Fibroblast of lung (primary cell): ENCODE measurements around the gene C15orf61.

Experiments used
- EZH2 ChIP-seq: IDR thresholded peaks from 2 replicates; pipeline ENCODE4 v1.5.1; 2012; ENCODE audit warnings: low read length, control low read depth, mild to moderate bottlenecking; ENCODE audit errors: missing control alignments
- TF ChIP-seq, protein P1 (sequence below), 2 donors: IDR thresholded peaks in 1 of 2; conservative IDR thresholded peaks in 1 of 2; 1 replicate in 1 of 2; 2 replicates in 1 of 2; pipeline ENCODE4 v1.5.1; 2011 to 2012; ENCODE audit warnings: low read length in 2 of 2, control low read depth in 1 of 2, inconsistent platforms in 1 of 2, low read depth in 1 of 2, mild to moderate bottlenecking in 1 of 2

DNA sequence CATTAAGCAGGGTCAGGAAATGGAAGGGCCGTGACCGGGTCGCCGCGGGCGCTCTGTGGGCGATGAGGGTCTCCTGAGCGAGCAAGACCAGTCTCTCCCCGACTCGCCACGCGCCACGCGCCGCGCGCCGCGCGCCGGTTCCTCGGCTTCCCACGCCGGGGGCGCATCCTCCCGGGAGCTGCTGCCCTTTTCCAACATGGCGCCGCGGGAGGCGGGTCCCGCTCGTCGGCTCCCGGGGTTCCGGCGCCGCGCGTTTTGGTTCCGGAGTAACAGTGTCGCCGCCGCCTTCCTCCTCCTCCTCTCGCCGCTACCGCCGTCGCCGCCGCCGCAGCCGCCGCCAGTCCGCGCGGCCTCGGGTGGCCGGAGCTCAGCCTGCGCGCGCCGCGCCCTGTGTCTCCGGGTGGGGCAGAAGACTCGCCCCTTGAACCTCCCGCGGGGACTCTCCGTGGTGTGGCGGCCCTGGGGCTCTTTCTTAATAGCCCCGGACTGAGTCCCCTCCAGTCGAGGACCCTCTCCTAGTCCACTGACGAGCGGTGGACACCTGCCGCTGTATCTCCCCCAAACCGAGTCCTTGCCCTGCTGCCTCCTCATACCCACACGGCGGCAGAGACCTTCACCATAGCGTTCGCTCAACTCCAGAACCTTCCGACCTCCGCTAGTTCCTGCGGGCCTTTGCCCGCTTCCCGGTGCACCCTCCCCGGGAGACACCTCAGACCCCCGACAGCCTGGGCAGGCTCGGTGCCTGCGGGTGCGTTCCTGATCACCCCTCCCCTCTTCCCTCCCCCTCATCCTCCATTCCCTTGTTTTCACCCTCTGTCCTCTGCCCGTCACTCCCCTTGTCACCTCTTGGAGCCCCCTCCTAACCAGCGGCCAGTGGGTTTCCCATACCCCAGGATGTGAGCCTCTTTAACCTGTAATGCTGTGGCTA is 21.8 kb downstream of the C15orf61 start, which contains the start of gene MAP2K5:
- TF ChIP-seq, protein P1, sequence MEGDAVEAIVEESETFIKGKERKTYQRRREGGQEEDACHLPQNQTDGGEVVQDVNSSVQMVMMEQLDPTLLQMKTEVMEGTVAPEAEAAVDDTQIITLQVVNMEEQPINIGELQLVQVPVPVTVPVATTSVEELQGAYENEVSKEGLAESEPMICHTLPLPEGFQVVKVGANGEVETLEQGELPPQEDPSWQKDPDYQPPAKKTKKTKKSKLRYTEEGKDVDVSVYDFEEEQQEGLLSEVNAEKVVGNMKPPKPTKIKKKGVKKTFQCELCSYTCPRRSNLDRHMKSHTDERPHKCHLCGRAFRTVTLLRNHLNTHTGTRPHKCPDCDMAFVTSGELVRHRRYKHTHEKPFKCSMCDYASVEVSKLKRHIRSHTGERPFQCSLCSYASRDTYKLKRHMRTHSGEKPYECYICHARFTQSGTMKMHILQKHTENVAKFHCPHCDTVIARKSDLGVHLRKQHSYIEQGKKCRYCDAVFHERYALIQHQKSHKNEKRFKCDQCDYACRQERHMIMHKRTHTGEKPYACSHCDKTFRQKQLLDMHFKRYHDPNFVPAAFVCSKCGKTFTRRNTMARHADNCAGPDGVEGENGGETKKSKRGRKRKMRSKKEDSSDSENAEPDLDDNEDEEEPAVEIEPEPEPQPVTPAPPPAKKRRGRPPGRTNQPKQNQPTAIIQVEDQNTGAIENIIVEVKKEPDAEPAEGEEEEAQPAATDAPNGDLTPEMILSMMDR (conservative IDR thresholded peaks at IDR 0.05 in 1 of 2, IDR thresholded peaks at IDR 0.05 in 1 of 2; ENCODE audit: low read depth in 1 of 2, low read length in 2 of 2) = no peak
- no peak for TF ChIP-seq EZH2
